ENCODE data around the gene ASMT. TPM values are rescaled to one million over a fixed set of nuclear protein-coding genes. Genes with fewer than 3 reads are reported as not detected.
"Not testable (repeated sequence)": the region's sequence is repeated elsewhere in the genome, so short reads cannot be mapped to it uniquely, and the experiment has no call there.

The ASMT gene, protein sequence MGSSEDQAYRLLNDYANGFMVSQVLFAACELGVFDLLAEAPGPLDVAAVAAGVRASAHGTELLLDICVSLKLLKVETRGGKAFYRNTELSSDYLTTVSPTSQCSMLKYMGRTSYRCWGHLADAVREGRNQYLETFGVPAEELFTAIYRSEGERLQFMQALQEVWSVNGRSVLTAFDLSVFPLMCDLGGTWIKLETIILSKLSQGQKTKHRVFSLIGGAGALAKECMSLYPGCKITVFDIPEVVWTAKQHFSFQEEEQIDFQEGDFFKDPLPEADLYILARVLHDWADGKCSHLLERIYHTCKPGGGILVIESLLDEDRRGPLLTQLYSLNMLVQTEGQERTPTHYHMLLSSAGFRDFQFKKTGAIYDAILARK
- total RNA-seq, result not detected

DNA sequence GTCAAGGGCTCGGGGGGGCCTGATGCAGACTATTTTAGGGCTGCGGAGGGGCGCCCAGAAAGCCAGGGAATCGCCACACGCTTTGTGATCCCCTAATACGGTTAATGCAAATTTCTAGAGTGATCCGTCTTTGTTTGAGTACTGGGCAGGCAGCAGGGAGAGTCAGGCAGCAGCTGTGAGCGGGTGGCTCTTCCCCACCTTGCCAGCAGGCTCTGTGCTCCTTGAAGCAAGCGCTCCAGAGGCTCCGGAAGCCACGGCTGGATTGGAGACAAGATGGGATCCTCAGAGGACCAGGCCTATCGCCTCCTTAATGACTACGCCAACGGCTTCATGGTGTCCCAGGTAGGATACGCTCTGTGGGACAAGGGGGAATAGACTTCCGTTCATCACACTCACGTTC lies at the start of gene ASMT:
ASMT (plus strand) TSS at position 133 of the 400 bp plus-strand sequence; CDS start at position 274, 141 bp downstream.
- DNase-seq (ENCODE audit: low read depth in 2 of 3, low spot score in 2 of 3), result no peak

DNA sequence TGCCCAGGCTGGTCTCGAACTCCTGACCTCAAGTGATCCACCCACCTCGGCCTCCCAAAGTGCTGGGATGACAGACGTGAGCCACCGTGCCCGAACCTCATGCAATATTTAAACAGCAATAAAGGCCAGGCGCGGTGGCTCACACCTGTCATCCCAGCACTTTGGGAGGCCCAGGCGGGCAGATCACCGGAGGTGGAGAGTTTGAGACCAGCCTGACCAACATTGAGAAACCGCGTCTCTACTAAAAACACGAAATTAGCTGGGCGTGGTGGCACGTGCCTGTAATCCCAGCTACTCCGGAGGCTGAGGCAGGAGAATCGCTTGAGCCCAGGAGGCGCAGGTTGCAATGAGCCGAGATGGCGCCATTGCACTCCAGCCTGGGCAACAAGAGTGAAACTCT lies 40.7 kb upstream of the ASMT start:
- not testable (repeated sequence) for DNase-seq (ENCODE audit: low read depth in 2 of 3, low spot score in 2 of 3)

DNA sequence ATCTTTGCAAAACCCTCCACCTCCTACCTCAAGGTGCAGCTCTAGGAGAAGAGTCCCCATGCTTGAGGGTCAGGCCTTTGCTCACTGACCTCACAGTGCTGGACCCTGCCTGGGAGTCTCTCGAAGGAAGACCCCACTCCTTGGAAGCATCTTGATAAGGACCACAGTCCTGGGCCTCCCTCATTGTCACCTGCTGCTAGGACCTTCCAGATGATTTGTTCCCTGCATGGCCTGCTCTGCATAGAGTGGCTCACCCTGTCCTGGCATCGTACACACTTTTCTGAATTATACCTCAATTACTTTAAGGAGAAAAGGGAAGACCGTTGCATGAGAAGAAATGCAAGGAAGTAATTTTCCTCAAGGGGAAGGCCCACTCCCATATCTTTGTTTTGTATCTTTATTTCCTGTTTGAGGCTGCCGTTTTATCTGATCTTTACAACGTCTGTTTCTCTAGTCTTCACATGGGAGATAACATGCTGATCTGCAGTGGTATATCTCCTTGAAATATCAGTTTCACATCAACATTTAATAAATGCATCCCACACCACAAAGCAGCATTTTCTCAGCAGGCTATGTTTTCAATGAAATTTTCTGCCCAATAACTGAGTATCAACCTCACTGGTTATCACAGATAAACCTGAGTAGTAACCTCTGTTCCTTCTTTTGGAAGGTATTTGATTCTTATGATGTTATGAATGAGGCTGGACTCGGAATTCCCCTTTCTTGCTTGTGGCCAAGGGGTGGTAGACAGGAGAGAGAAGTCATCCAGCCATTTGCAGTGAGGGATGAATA lies 38.5 kb upstream of the ASMT start:
- peak in 1 of 3 donors; percentile 31 for DNase-seq (ENCODE audit: low read depth in 2 of 3, low spot score in 2 of 3)

DNA sequence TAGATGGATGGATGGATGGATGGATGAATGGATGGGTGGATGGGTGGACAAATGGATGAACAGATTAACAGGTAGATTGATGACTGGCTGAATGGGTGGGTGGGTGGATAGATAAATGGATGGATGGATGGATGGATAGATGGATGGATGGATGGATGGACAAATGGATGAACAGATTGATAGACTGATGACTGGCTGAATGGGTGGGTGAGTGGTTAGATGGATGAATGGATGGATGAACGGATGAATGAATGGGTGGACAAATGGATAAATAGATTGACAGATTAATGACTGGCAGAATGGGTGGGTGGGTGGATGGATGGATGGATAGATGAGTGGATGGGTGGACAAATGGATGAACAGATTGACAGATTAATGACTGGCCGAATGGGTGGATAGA lies 37.0 kb upstream of the ASMT start:
- no peak for DNase-seq (ENCODE audit: low read depth in 2 of 3, low spot score in 2 of 3)

DNA sequence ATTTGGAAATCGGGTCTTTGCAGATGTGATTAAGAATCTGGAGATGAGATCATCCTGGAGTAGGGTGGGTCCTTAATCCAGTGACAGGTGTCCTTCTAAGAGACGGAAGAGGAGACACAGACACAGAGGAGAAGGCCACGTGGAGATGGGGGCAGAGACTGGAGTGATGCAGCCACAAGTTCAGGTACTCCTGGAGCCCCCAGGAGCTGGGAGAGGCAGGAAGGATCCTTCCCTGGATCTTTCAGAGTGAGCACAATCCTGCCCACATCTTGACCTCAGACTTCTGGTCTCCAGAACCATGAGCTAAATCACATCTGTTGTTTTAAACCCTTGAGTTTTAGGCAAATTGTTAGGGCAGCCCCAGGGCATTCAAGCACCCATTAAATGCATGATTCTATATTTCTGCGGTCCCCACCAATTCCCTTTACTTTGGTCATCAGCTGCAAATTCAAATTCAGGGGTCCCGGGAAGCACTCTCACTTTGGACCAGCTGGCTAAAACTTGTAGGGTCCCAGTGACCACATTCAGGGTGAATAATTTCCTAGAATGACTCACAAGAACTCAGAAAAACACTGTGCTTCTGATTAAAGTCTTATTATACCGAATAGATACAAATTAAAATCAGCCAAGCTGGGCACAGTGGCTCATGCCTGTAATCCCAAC lies 36.2 kb upstream of the ASMT start:
- no peak for DNase-seq (ENCODE audit: low read depth in 2 of 3, low spot score in 2 of 3)

DNA sequence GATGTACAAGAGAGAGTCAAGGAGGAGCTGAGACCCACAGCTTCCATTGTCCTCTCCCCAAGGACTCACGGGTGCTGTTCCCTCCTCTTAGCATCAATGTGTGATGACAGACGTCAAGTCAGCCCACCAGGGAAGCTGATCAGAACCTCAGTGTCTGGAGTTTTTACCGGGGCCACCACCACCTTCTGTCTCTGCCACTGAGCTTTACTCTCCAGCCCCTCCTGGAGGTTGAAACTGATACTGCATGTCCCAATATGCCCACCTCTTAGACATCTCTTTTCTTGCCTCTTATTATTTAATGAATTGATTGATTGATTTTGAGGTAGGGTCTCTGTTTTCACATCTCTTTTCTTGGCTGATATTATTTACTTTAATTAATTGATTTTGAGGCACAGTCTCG lies 33.7 kb upstream of the ASMT start:
- DNase-seq (ENCODE audit: low read depth in 2 of 3, low spot score in 2 of 3), result peak; percentile 50 to 85 (median 66)

DNA sequence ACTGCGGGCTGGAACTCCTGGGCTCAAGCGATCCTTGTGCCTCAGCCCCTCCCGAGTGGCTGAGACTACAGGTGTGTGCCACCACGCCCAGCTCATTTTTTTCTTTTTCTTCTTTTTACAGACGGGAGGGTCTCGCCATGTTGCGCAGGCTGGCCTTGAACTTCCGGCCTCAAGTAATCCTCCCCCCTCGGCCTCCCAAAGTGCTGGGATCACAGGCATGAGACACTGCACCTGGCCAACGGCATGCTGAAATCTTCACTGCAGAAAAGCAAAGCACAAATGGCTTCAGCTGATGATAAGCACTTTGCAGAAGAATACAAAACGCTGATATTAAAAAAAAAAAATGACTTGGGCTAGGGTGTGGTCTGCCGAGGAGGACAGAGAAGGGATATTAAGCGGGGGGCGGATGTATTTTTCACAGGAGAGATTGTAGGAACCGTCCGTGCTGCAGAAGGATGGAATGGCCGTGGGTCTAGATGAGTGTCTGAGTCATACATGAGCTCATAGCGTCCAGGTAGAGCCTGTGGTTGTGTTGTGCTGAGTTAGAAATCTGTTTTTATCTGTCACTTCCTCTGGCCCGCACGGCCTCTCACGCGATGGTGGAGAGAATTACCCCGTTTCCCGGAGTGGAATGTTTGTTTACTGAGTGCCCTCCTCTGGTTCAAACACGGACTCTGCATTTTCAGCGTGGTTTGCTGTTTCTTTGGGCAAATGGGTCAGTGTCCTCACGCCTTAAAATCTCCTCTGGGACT lies 32.0 kb upstream of the ASMT start:
- peak in 1 of 3 donors; percentile 15 for DNase-seq (ENCODE audit: low read depth in 2 of 3, low spot score in 2 of 3)

DNA sequence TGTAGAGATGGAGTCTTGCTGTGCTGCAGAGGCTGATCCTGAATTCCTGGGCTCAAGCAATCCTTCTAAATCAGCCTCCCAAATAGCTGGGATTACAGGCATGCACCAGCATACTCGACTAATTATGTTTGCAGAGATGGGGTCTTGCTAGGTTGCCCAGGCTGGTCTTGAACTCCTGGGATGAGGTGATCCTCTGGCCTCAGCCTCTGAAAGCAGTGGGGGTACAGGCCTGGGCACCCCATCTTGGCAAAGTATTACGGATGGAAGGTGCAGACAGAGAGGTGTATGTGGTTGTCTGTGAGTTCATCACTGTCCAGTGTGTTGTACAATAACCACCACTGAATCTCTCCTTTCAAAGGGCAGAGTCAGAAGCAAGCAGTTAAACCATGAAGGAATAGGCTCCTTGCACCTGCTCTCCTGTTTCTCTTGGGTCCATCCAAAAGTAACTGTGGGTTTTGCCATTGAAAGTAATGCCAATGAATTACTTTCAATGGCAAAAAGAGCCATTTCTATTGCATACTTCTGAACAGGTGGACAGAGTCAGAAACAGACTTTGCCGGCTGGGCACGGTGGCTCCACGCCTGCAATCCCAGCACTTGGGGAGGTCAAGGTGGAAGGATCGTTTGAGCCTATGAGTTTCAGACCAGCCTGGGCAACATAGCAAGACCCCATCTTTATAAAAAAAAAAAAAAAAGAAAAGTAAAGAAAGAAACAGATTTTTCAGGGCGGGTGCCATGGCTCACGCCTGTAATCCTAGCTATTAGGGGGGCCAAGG lies 30.4 kb upstream of the ASMT start:
- DNase-seq (ENCODE audit: low read depth in 2 of 3, low spot score in 2 of 3), result no peak

DNA sequence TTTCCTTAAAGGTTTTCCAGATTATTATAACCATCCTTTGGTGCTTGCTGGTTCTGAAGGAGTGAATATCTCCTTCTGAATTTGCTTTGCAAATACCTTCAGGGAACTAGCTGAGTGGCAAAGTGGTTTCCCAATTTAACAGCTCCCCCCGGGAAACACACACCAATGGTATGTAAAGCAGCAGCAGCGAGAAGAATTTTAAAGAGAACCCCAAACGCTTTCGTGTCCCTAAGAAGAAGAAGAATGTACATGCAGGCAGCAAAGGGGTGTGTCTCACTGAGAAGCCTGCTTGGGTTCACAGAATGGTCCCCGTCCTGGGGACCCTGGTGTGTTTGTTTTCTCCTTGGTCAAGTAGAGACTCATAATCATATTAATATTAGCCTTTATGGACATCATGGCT lies 27.7 kb upstream of the ASMT start:
- DNase-seq (ENCODE audit: low read depth in 2 of 3, low spot score in 2 of 3), result no peak

DNA sequence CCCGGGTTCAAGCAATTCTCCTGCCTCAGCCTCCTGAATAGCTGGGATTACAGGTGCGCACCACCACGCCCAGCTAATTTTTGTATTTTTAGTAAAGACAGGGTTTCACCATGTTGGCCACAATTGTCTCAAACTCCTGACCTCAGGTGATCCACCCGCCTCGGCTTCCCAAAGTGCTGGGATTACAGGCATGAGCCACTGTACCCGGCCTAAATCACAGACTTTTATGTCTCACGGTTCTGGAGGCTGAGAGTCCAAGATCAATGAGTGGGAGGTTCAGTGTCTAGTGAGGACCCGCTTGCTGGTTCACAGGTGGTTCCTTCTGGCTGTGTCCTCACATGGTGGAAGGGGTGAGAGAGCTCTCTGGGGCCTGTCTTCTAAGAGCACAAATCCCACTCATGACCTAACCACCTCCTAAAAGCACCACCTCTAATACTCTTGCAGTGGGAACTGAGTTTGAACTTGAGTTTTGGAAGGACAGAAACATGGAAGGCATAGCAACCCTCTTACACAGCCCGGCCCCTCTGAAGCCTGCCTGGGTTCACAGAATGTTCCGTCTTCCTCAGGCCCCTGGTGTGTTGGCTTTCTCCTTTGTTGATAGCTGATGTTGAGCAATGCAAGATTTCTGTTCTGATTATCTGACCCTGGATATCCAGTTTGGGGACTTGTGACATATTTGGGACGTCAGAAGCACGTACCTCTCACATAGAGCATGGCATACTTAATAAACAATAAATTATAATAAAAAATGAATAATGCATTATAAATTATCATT lies 25.3 kb upstream of the ASMT start:
- no peak for DNase-seq (ENCODE audit: low read depth in 2 of 3, low spot score in 2 of 3)

DNA sequence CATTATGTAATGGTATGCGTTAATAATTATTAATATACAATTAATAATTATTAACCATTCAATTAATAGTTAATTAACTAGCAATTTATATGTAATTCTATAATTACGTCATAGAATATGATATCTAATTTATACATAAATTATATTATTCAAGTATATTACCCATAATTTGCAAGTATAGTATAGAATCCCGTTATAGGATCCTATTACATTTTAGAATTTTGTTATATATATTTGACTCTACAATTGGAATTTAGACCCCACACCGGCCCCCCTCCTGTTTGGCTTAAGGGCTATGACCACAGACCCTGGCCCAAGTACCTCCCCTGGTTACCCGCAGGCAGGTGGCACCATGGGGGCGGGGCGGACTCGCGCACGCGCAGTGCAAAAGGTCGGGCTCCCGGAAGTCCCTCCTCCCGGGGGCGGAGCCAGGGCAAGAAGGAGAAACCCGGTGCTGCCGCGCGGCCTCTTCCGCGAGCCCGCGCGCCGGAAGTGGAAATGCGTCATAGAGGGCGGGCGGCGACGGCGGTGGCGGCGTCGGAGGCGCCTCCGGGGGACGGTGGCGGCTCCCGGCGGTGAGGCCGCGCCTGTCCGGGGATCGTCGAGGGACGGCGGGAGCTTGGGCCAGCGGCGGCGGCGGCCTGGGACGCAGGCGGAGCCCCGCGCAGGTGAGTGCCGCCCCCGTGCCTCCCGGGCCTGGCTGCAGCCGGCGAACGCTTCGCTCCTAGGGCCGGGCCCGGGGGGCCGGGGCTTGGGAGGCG lies 23.6 kb upstream of the ASMT start, which contains the start of gene AKAP17A:
AKAP17A (plus strand) TSS at position 503 of the 761 bp plus-strand sequence. CDS start 1,859 bp downstream, outside the sequence.
- DNase-seq (ENCODE audit: low read depth in 2 of 3, low spot score in 2 of 3), result peak; percentile 96 to 97 (median 97)

DNA sequence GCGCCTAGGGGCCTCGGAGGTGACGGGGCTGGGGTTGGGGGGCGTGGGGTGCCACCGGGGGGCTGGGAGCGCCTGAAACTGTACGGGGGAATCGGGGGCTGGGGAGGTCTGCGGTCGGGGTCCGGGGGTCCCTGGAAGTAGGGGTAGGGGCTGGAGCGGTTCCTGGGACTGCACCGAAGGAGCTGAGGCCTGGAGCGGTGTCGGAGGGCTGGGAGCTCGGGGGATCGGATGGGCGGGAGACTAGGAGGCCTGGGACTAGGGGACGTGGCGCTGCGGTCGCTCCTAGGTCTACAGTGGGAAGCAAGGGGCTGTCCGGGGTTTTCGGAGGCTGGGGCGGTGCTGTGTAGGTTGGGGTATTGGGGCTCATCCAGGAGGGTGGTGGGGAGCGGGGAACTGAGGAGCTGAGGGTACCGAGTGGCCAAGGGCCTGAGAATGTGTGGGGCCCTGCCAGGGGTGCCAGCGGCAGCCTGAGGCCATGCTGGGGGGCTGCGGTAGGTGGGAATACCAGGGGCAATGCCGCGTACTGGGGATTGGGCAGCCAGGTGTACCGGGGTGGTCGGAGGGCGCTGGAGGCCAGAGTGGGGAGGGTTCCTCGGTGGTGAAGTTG lies 22.9 kb upstream of the ASMT start:
- DNase-seq (ENCODE audit: low read depth in 2 of 3, low spot score in 2 of 3), result no peak

DNA sequence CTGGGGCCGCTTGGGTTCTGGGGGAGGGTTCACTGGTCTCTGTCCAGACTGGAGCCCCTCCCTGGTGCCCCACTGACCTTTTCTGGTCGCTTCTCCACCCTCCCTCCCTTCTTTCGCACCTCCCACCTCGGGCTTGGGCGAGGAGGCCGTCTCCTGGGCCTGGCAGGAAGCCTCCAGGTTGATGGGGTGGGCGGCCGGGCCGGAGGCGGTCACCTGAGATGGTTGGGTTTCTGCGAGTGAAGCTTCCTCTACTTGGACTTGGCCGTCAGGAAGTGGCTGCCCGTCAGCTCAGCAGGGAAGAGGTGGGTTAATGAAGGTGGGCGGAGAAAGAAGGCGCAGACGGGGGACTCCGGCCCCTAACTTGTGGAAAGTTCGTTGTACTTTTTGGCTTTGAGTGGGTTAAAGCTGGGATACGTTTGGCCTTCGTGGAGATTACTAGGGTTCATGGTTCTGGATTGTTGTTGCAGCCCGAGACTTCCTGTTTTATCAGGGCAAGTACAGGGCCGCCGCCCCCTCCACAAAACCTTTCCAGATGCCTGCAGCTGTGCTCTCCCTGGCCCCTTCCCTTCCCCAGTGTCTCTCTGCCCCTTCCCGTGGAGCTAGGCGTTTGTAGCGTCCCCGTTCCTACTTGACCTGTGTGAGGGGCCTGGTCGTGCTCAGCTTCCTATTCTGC lies 22.3 kb upstream of the ASMT start:
- peak in 1 of 3 donors; percentile 50 for DNase-seq (ENCODE audit: low read depth in 2 of 3, low spot score in 2 of 3)

DNA sequence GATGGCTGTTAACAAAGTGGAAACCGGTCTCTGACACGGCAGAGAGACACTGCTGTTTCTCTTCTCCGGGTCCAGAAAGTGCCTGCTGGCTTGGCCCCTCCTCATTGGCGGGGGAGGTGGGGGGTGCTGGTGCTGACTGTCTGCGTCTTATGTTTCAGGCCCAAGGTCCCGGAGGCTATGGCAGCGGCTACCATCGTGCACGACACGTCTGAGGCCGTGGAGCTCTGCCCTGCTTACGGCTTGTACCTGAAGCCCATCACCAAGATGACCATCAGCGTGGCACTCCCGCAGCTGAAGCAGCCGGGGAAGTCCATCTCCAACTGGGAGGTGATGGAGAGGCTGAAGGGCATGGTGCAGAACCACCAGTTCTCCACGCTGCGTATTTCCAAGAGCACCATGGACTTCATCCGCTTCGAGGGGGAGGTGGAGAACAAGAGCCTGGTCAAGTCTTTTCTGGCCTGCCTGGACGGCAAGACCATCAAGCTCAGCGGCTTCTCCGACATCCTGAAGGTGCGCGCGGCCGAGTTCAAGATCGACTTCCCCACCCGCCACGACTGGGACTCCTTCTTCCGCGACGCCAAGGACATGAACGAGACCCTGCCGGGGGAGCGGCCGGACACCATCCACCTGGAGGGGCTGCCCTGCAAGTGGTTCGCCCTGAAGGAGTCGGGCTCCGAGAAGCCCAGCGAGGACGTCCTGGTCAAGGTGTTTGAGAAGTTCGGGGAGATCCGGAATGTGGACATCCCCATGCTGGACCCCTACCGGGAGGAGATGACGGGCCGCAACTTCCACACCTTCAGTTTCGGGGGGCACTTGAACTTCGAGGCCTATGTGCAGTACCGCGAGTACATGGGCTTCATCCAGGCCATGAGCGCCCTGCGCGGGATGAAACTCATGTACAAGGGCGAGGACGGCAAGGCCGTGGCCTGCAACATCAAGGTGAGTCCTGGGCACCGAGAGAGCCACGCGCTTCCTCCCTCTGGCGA lies 21.3 kb upstream of the ASMT start:
- no peak for DNase-seq (ENCODE audit: low read depth in 2 of 3, low spot score in 2 of 3)

DNA sequence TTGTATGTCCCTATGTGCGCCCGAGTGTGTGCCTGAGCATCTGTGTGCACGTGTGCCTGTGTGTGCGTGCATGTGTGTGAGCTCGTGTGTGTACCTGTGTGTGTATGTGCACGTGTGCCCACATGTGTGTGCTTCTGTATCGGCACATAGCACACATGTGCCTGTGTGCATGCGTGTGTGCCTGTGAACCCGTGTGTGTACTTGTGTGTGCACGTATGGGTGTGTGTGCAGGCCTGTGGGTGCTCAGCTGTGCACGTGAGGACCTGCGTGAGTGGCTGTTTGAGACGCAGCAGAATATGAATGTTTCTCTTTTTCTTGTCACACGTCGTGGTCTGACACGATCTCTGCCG lies 19.2 kb upstream of the ASMT start:
- no peak for DNase-seq (ENCODE audit: low read depth in 2 of 3, low spot score in 2 of 3)

DNA sequence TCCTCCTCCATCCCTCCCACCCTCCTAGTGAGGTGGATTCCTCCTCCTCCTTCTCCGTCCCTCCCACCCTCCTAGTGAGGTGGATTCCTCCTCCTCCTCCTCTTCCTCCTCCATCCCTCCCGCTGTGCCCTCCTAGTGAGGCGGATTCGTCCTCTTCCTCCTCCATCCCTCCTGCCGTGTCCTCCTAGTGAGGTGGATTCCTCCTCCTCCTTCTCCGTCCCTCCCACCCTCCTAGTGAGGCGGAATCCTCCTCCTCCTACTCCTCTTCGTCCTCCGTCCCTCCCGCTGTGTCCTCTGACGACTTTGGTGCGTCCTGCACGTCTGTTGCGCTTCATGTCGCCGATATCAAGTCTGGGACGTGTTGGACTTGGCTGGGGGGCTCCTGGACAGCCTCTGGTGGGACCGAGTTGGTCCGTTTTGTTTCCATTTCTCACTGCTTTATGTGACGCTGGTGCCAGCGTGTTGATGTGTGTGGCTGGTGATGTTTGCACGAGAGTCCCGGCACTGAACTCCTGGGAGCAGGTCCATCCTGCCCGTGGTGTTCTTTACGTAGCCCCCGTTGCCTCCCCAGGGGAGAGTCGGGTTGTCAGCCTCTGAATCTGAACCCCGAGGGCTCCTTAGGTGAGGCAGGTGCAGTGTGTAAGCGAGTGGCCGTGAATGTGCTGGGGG lies 18.0 kb upstream of the ASMT start:
- no peak for DNase-seq (ENCODE audit: low read depth in 2 of 3, low spot score in 2 of 3)

All from hematopoietic multipotent progenitor cell (in vitro differentiated cells).